NT2/D1 (cell line): ENCODE results near the gene SET.

Experiments
- DNase-seq: peaks from one replicate; pipeline ENCODE4 v3.0.0-alpha.2; 2011; ENCODE audit warnings: low read depth, low spot score
- H3K27me3 ChIP-seq: 2 replicates; pipeline ENCODE4 v1.6.0; 2011; ENCODE audit warnings: mild to moderate bottlenecking; ENCODE audit not compliant: insufficient read length, insufficient read depth
- H3K36me3 ChIP-seq: 2 replicates; pipeline ENCODE4 v1.6.1; 2011; ENCODE audit warnings: mild to moderate bottlenecking, low read length, mixed read lengths; ENCODE audit not compliant: insufficient read depth, insufficient read length
- H3K4me1 ChIP-seq: 2 replicates; pipeline ENCODE4 v1.5.1; 2011; ENCODE audit not compliant: insufficient read depth, insufficient read length
- H3K4me3 ChIP-seq: 2 replicates; pipeline ENCODE4 v1.5.1; 2011; ENCODE audit warnings: low read depth; ENCODE audit not compliant: insufficient read length
- H3K9ac ChIP-seq: 2 replicates; pipeline ENCODE4 v1.6.0; 2011; ENCODE audit warnings: low read depth; ENCODE audit not compliant: insufficient read length
- H3K9me3 ChIP-seq: 2 replicates; pipeline ENCODE4 v1.5.1; 2011; ENCODE audit warnings: mild to moderate bottlenecking, low read length; ENCODE audit not compliant: insufficient read depth
- SUZ12 ChIP-seq: IDR thresholded peaks from 2 replicates; pipeline ENCODE4 v1.6.1; 2011; ENCODE audit not compliant: insufficient read length, insufficient read depth; ENCODE audit errors: extremely low read depth
- YY1 ChIP-seq: IDR thresholded peaks from 2 replicates; pipeline ENCODE4 v1.6.1; 2011; ENCODE audit not compliant: insufficient read length, insufficient read depth
- ZNF274 ChIP-seq: IDR thresholded peaks from 2 replicates; pipeline ENCODE4 v1.6.1; 2011; ENCODE audit warnings: mild to moderate bottlenecking, low read depth, low read length

Gene SET

GRCh38 chr9:128729302-128729701 is 40.3 kb downstream of the SET start:
- Histone ChIP-seq H3K4me1 (peaks cover 10% of the 10 kb centered on the region), H3K9me3 (no peaks in the 10 kb centered on the region), H3K4me3 (no peak overlapping the region), H3K36me3 (peaks cover 33% of the 10 kb centered on the region), H3K9ac (peak overlapping the region; percentile 29), H3K27me3 (no peaks in the 10 kb centered on the region)
- TF ChIP-seq YY1 (no peak), SUZ12 (no peak), ZNF274 (no peak)
- no peak for DNase-seq

GRCh38 chr9:128729766-128730517 is 40.9 kb downstream of the SET start:
- no peaks in the 10 kb centered on the region for H3K27me3 ChIP-seq
- peaks cover 7% of the 10 kb centered on the region for H3K4me1 ChIP-seq
- no peak for DNase-seq
- H3K4me3 ChIP-seq: no peak overlapping the region
- H3K36me3 ChIP-seq: peaks cover 39% of the 10 kb centered on the region
- peak overlapping the region; percentile 29 for H3K9ac ChIP-seq
- no peak for TF ChIP-seq YY1
- TF ChIP-seq ZNF274: no peak
- TF ChIP-seq SUZ12: no peak
- H3K9me3 ChIP-seq: no peaks in the 10 kb centered on the region

GRCh38 chr9:128731093-128731492 is 42.1 kb downstream of the SET start:
- no peak for DNase-seq
- no peak for TF ChIP-seq SUZ12
- peaks cover 10% of the 10 kb centered on the region for H3K4me1 ChIP-seq

GRCh38 chr9:128731691-128732090 is 42.7 kb downstream of the SET start:
- H3K36me3 ChIP-seq: peaks cover 41% of the 10 kb centered on the region
- TF ChIP-seq ZNF274: no peak
- no peak for TF ChIP-seq SUZ12
- no peak for TF ChIP-seq YY1
- no peak overlapping the region for H3K9ac ChIP-seq
- no peak for DNase-seq
- no peaks in the 10 kb centered on the region for H3K9me3 ChIP-seq
- no peaks in the 10 kb centered on the region for H3K27me3 ChIP-seq
- peaks cover 10% of the 10 kb centered on the region for H3K4me1 ChIP-seq
- no peak overlapping the region for H3K4me3 ChIP-seq

More at GRCh38 chr9:128731093-128731492, 42.1 kb downstream of the SET start:
- H3K27me3 ChIP-seq: no peaks in the 10 kb centered on the region
- no peak overlapping the region for H3K9ac ChIP-seq
- H3K9me3 ChIP-seq: no peaks in the 10 kb centered on the region
- no peak overlapping the region for H3K4me3 ChIP-seq
- H3K36me3 ChIP-seq: peaks cover 41% of the 10 kb centered on the region

GRCh38 chr9:128732576-128732975 is 43.6 kb downstream of the SET start:
- Histone ChIP-seq H3K9me3 (no peaks in the 10 kb centered on the region), H3K4me1 (peaks cover 10% of the 10 kb centered on the region), H3K9ac (no peak overlapping the region), H3K36me3 (peaks cover 45% of the 10 kb centered on the region), H3K27me3 (no peaks in the 10 kb centered on the region), H3K4me3 (no peak overlapping the region)
- no peak for TF ChIP-seq YY1
- no peak for TF ChIP-seq ZNF274
- TF ChIP-seq SUZ12: no peak
- no peak for DNase-seq

GRCh38 chr9:128733256-128733655 is 44.2 kb downstream of the SET start:
- Histone ChIP-seq H3K36me3 (peaks cover 42% of the 10 kb centered on the region), H3K4me1 (peaks cover 10% of the 10 kb centered on the region), H3K27me3 (no peaks in the 10 kb centered on the region), H3K4me3 (no peak overlapping the region), H3K9me3 (no peaks in the 10 kb centered on the region), H3K9ac (no peak overlapping the region)
- TF ChIP-seq YY1 (peak; percentile 84), ZNF274 (no peak)
- peak; percentile 97 for DNase-seq

- Histone ChIP-seq H3K4me1 (peaks cover 3% of the 10 kb centered on the region), H3K36me3 (peaks cover 41% of the 10 kb centered on the region), H3K4me3 (no peak overlapping the region), H3K27me3 (no peaks in the 10 kb centered on the region), H3K9me3 (no peaks in the 10 kb centered on the region), H3K9ac (no peak overlapping the region)
- no peak for DNase-seq
- no peak for TF ChIP-seq SUZ12
- TF ChIP-seq YY1: no peak
- TF ChIP-seq ZNF274: no peak
Measured at GRCh38 chr9:128735373-128735772, 46.4 kb downstream of the SET start.
